Muscle of arm (tissue), 12 donors: ENCODE data around the gene COL21A1. TPM values are rescaled to one million over a fixed set of nuclear protein-coding genes. Genes with fewer than 3 reads are reported as not detected.

ENCODE experiments used
- DNase-seq: peaks from one replicate; pipeline ENCODE4 v3.0.0-alpha.2; 2013
- polyA plus RNA-seq, 12 donors: library from polyadenylated mRNA; unstranded; fragments of 120-200 nt; gene quantifications; one replicate each; pipeline ENCODE4 v1.2.1, GENCODE V29; 2013; ENCODE audit not compliant: insufficient read length in 12 of 12

COL21A1 gene
- polyA plus RNA-seq, 12 donors = 79.5 to 205 (median 117) TPM

GRCh38 chr6:56250266-56250665 is 2.9 kb upstream of the COL21A1 start:
- no peak for DNase-seq

DNA sequence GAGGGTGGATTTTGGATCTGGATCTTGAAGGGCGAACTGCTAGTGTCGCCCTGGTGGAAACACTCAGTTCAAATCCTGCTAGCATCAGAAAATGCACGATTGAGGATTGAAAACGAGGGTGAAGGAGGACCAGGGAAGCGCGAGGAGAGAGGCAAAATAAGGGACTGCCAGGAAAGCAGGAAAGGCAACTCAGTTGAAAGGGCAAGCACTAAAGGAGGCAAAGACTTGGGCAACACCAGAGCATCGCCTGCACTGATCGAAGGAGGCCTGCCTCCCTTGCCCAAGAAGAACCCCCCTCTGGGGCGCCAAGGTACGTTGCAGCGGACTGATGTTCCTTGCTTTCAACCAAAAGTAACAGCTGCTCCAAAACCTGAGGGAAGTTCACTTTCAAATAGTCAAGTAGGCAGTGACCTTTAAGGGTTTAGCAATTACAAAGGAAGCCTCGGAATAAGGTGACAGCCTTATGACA is 308 bp upstream of the COL21A1 start:
- no peak for DNase-seq

- no peak for DNase-seq
Measured at GRCh38 chr6:56246541-56246880, 869 bp downstream of the COL21A1 start.

GRCh38 chr6:56245903-56246351 is 1.5 kb downstream of the COL21A1 start:
- DNase-seq = peak; percentile 83

GRCh38 chr6:56244528-56245253 is 2.7 kb downstream of the COL21A1 start:
- no peak for DNase-seq

DNA sequence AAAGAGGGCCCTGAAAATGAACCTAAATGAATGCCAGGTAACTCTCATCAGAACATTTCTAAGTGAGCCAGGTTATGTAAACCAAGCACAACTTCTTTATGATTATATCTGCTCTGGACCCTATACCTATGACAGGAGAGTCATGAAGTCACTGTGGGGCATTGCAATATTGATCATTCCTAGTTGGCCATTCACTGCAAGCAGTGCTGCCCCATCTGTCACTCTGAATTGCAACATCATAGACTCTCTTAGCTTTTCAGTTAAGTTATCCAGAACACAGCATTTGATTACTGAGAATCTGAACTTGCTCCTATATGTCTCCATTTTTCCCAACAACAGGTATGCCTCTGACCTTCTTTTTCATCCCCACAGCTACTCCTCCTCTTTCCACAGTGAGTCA is 3.3 kb downstream of the COL21A1 start:
- no peak for DNase-seq

DNA sequence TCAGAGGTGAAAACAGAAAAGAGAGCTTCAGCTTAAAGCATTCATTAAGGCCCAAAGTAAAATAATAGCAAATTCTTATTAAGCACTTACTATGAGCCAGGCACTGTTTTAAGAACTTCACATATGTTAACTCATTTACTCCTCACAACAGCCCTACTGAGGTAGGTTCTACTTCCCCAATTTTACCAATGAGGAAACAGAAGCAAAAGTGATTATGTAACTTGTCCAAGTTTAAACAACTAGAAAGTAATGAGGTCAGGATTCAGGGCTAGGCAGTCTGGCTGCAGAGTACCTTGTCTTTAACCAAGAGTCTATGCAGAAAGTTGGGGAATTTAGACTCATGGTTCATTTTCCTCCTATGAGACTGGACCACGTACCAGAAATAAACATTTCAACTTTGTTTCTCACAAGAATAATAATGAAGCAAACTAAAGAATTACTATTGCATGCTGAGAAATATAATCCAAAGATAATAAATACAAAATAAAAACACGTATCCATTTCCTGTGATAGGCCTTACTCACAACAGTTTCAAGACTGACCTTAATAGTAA is 3.8 kb downstream of the COL21A1 start:
- DNase-seq = no peak

GRCh38 chr6:56242346-56242745 is 5.0 kb downstream of the COL21A1 start:
- DNase-seq = no peak

GRCh38 chr6:56241124-56241802 is 6.1 kb downstream of the COL21A1 start:
- DNase-seq = no peak

DNA sequence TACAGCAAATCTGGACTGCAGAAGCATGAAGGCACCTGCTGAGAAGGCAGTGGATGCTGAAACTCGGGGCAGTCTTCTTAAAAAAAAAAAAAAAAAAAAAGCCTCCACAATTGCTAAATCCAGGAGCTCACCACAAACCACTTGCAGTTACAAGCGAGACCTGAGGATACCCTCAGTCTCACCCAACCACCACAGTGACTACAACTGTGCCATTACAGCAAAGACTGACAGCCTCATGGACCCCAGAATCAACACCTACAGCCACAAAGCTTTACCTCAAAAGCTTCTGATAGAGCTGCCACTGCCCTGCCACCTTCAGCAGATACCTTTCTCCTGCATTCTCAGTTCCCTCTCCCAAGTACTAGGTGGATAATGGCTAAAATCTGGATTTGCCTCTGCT is 9.0 kb downstream of the COL21A1 start:
- DNase-seq = no peak

DNA sequence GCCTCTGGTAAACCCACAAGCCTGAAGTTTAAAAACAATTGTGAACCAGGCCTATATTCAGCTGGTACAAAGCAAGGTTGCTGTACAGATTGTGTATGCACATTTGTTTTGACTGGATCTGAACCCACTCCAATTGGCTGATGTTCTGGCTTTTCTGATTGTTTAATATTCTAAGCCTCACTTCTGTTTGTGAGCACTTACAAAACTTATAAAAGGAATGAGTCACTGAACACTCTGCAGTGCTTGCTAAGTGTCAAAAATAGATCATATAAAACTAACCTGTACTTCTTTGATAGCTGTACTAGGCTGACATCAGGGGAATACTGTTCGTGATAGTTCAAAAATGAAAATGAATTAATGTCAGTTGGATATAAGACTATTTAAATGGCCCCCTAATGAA is 12.1 kb downstream of the COL21A1 start:
- no peak for DNase-seq

DNA sequence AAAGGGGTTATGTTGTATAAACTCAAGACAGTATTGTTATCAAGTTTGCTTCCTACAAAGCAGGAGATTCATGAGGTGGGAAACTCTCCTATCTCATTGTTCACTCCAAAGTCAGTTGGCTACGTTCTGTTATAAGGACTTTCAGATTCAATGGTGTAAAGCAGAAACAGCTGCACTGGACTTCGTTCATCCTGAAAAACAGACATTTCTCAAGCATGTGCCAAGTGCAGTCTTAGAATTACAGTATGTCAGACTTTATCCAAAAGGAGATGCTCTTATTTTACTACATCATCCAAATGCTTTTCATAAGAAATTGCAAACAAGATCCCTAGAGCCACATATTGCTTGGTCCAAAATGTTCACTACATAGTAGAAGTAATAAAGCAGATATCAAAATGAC is 14.9 kb downstream of the COL21A1 start:
- peak; percentile 80 for DNase-seq

DNA sequence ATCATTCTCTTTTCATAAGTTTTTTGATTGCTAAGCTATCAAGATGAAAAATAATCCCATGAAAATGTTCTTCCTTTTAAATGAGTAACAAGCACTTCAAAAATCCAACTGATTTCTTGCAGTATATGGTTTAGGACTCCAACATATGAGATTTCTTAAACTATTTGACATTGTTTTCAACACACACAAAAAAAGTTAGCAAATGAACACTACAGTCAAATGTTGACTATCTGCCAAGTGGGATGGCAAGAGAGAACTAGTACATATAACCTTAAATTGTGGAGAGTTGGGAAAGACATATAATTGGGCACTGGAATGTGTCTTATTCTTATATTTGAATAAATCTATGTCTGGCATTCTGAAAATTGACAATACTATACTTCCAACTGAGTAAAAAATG is 15.6 kb downstream of the COL21A1 start:
- DNase-seq = no peak

DNA sequence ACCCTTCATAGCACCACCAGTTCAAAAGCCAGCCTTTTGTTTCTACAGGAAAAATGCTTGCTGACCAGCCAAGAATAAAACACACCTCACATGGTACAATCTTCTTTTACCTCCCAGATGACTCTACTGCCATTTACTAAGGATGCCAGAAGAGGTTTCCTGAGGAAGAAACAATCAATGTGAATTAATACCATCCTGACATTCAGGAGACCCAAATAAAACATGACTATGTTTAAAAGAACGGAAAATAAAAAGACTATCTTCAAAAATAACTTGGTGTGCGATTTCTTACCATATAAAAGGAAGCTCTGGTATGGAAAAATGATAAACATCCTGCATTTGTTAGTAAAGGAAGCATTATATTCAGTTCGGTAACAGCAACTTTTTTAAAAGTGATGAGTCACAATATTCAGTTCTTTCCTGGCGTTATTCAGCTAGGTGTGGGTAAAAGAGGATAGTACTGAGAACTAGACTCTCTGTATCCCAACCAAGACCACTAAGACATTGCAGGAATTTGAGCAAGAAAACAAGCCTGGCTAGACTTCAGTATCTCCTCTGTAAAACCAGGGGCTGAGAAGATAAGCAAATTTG is 16.3 kb downstream of the COL21A1 start:
- no peak for DNase-seq

GRCh38 chr6:56227071-56227879 is 20.1 kb downstream of the COL21A1 start:
- DNase-seq = peak; percentile 90

- DNase-seq = no peak
Measured at GRCh38 chr6:56223995-56224394, 23.4 kb downstream of the COL21A1 start.

- DNase-seq = no peak
Measured at GRCh38 chr6:56222499-56222898, 24.9 kb downstream of the COL21A1 start.

GRCh38 chr6:56220078-56220477 is 27.3 kb downstream of the COL21A1 start:
- no peak for DNase-seq

GRCh38 chr6:56214703-56215101 is 32.7 kb downstream of the COL21A1 start:
- no peak for DNase-seq

DNA sequence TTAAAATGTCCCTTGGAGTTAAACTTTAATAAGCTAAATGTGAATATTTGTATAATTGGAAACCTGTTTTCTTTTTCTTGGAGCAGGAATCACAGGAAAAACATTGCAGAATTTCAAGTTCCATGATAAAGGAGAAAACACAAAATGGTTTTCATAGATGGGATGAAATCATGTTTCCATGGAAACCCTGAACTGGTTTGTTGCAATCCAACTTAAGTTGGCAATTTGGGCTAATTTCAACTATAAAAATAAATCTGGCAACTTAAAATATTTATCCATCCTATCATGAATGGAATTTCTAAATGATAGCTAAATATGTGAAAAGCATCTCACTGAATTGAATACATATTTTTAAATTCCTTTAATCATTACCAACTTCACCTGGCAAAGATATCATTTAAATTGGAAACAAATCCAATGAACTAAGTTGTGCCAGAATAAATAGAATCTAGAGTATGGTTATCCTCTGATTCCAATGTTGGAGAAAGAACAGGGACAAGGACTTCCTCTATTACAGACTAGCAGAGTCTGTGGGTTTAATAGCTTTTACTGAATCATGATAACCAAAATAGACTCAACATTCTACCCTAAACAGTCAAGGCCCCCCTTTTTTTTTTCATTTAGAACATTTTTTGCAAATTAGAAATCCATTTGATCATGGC is 33.2 kb downstream of the COL21A1 start:
- DNase-seq = no peak

GRCh38 chr6:56211724-56212123 is 35.7 kb downstream of the COL21A1 start:
- no peak for DNase-seq
